ENCODE results near the gene COL23A1.

The COL23A1 gene

DNA sequence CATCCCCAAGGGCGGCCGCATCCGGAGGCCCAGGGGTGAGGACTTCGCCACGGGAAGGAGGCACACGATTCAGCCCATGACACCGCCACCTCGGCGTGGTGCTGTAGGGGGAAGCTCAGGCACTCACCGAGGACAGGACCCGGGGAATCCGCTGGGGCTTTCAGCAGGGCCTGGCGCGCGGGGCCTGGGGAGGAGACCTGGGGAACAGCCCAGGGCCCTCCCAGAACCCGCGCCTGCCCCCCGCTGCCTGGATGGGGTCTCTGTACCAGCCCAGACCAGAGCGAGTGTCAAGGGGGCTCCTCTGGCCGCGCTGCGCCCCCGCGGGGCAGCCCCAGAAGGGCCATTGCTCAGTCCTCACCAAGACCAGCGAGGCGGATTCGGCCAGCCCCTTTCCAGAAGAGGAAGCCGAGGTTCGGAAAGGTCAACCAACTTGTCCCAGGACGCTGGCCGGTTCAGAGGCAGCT is 12.8 kb downstream of the COL23A1 start:
- Histone ChIP-seq H3K4me1 (ENCODE audit: control insufficient read depth, insufficient read depth, low read length) (no peaks in the 10 kb centered on the region), H3K27me3 (ENCODE audit: control insufficient read depth, insufficient read depth, low read length, poor library complexity, severe bottlenecking) (peaks cover 40% of the 10 kb centered on the region), H3K9me3 (ENCODE audit: control insufficient read depth, low read length) (no peaks in the 10 kb centered on the region), H3K27ac (ENCODE audit: insufficient read depth, low read depth, low read length, poor library complexity, severe bottlenecking) (no peak overlapping the region), H3K4me3 (ENCODE audit: insufficient read depth, low read depth, low read length) (peak overlapping the region; percentile 36), H3K36me3 (ENCODE audit: control insufficient read depth, insufficient read depth, low read length) (peaks cover 2% of the 10 kb centered on the region)
- 25 to 27% methylated on average over 31 of the region's 31 CpGs for WGBS, 2 experiments

DNA sequence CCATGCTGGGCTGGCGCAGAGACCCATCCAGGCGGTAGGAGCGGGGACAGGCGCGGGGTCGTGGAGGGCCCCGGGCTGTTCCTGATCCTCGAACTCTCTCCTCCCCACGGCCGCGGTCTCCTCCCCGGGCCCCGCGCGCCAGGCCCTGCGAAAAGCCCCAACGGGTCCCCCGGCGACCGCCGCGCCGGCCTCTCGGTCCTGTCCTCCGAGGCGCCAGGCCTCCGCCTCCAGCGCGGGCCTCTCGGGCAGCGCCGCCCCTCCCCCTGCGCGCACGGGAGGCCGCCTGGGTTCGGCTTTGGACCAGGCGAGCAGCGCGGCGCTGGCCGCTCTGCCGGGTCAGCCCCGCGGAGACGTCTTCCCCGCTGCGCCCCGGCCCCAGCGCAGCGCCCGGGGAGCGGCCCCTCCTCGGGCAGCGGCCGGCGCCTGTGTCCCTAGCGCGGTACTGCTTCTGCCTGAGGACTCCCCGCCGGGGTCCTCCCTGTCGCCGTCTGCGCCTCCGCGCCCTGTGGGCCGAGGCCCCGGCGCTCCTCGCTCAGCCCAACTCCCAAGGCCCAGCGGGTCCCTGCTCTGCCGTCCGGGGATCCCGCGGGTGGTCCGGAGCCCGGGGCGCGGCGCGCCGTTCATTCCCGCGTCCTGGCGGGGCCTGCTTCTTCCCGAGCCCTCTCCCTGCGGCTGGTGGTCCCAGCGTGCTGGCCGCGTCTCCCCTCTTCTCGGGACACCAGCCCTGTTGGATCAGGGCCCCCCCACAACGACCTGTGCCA is 13.4 kb downstream of the COL23A1 start:
- H3K9me3 ChIP-seq (ENCODE audit: control insufficient read depth, low read length), result no peaks in the 10 kb centered on the region
- no peaks in the 10 kb centered on the region for H3K4me1 ChIP-seq (ENCODE audit: control insufficient read depth, insufficient read depth, low read length)
- H3K4me3 ChIP-seq (ENCODE audit: insufficient read depth, low read depth, low read length), result peak overlapping the region; percentile 36
- H3K27ac ChIP-seq (ENCODE audit: insufficient read depth, low read depth, low read length, poor library complexity, severe bottlenecking), result no peak overlapping the region
- peaks cover 40% of the 10 kb centered on the region for H3K27me3 ChIP-seq (ENCODE audit: control insufficient read depth, insufficient read depth, low read length, poor library complexity, severe bottlenecking)
- peaks cover 2% of the 10 kb centered on the region for H3K36me3 ChIP-seq (ENCODE audit: control insufficient read depth, insufficient read depth, low read length)
- 2 to 3% methylated on average over 92 of the region's 92 CpGs for WGBS, 2 experiments

DNA sequence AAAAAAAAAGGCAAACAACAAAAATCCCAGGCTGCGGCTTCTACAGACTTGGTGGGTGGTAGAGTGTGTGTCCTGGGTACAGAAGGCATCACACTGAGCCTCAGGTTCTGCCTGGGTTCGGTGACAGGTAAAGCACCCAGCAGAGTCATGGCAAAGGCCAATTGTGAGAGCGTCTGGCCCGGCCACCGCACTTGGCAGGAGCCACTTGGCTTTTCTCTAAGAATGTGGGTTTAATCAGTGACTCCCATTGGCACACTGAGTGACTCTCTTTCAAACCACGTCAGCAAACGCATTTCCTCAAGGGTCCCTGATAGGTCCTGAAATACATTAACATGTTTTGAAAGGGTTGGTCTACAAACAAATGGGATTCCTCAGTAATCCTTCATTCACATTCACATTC is 17.0 kb downstream of the COL23A1 start:
- Histone ChIP-seq H3K27ac (ENCODE audit: insufficient read depth, low read depth, low read length, poor library complexity, severe bottlenecking) (no peak overlapping the region), H3K4me3 (ENCODE audit: insufficient read depth, low read depth, low read length) (no peak overlapping the region), H3K4me1 (ENCODE audit: control insufficient read depth, insufficient read depth, low read length) (no peaks in the 10 kb centered on the region), H3K27me3 (ENCODE audit: control insufficient read depth, insufficient read depth, low read length, poor library complexity, severe bottlenecking) (peaks cover 36% of the 10 kb centered on the region), H3K9me3 (ENCODE audit: control insufficient read depth, low read length) (no peaks in the 10 kb centered on the region), H3K36me3 (ENCODE audit: control insufficient read depth, insufficient read depth, low read length) (peaks cover 2% of the 10 kb centered on the region)
- 96 to 98% methylated on average over 7 of the region's 7 CpGs for WGBS, 2 experiments

DNA sequence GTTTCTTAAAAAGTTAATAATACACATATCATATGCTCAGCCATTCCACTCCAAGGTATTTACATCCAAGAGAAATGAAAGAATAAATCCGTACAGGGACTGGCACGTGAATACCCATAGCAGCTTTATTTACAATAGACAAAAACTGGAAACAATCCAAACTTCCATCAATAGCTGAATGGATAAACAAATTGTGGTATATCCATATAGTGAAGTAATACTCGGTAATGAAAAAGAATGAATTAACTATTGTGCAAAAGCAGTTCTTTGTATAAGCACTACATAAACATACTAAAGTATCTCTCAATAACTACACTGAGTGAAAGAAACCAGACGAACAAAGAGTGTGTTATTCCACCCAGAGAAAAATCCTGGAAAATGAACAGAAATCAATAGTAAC is 17.6 kb downstream of the COL23A1 start:
- Histone ChIP-seq H3K36me3 (ENCODE audit: control insufficient read depth, insufficient read depth, low read length) (peaks cover 2% of the 10 kb centered on the region), H3K27ac (ENCODE audit: insufficient read depth, low read depth, low read length, poor library complexity, severe bottlenecking) (no peak overlapping the region), H3K4me3 (ENCODE audit: insufficient read depth, low read depth, low read length) (no peak overlapping the region), H3K9me3 (ENCODE audit: control insufficient read depth, low read length) (no peaks in the 10 kb centered on the region), H3K27me3 (ENCODE audit: control insufficient read depth, insufficient read depth, low read length, poor library complexity, severe bottlenecking) (peaks cover 36% of the 10 kb centered on the region), H3K4me1 (ENCODE audit: control insufficient read depth, insufficient read depth, low read length) (no peaks in the 10 kb centered on the region)
- WGBS, 2 experiments, result 82 to 98% methylated on average over 3 of the region's 4 CpGs

DNA sequence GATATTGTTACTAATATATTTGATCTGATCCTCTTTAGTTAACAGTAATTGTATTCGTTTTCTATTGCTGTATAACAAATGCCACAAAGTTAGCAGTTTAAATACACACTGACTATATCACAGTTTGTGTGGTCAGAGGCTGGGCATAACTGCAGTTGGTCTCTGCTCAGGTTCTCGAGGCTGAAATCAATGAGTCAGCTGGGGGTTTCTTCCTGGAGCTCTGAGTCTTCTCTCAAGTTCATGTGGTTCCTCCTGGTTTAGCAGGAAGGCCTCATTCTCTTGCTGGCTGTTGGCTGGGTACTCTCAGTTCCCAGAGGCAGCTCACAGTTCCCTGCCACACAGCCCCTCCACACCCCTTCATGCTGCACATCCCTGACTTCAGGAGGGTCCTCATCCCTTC is 20.7 kb downstream of the COL23A1 start:
- WGBS, 2 experiments, result 90 to 95% methylated on average over 1 to 2 of the region's 2 CpGs
- no peak overlapping the region for H3K27ac ChIP-seq (ENCODE audit: insufficient read depth, low read depth, low read length, poor library complexity, severe bottlenecking)
- H3K4me1 ChIP-seq (ENCODE audit: control insufficient read depth, insufficient read depth, low read length), result peaks cover 6% of the 10 kb centered on the region
- no peaks in the 10 kb centered on the region for H3K9me3 ChIP-seq (ENCODE audit: control insufficient read depth, low read length)
- H3K36me3 ChIP-seq (ENCODE audit: control insufficient read depth, insufficient read depth, low read length), result peaks cover 2% of the 10 kb centered on the region
- peaks cover 5% of the 10 kb centered on the region for H3K27me3 ChIP-seq (ENCODE audit: control insufficient read depth, insufficient read depth, low read length, poor library complexity, severe bottlenecking)
- no peak overlapping the region for H3K4me3 ChIP-seq (ENCODE audit: insufficient read depth, low read depth, low read length)

DNA sequence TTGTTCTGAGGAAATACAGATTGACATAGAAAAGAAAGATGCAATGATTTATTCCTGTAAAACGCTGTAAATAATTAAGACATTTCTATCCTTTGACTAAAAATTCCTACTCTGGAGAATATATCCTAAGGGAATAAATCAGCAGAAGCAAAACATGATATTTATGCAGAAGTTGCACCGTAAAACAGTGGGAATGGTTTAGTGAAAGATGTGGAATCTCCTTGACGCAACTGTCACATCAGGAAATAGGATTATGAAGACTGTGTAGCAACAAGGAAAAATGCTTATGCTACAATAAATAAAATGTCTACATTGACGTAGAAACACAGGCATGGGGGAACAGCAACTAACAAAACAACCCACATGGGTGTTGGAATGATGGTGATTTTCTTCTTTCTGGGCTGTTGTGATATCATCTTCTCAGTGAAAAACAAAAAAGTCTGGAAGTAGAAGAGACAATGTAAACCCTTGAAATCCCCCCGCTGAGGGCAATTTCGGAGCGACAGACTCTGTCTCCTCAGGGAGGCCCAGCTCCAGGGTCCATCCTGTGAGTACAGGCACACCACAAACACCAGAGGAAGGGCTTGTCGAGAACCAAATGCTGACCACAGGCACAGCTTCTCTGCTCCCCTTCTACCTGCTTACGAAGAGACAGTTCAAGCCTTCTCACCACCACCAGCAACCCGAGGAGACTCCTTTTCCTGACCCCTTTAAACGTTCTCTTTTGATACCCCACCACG is 25.2 kb downstream of the COL23A1 start:
- Histone ChIP-seq H3K27ac (ENCODE audit: insufficient read depth, low read depth, low read length, poor library complexity, severe bottlenecking) (no peak overlapping the region), H3K27me3 (ENCODE audit: control insufficient read depth, insufficient read depth, low read length, poor library complexity, severe bottlenecking) (no peaks in the 10 kb centered on the region), H3K9me3 (ENCODE audit: control insufficient read depth, low read length) (no peaks in the 10 kb centered on the region), H3K4me1 (ENCODE audit: control insufficient read depth, insufficient read depth, low read length) (peaks cover 17% of the 10 kb centered on the region), H3K4me3 (ENCODE audit: insufficient read depth, low read depth, low read length) (no peak overlapping the region), H3K36me3 (ENCODE audit: control insufficient read depth, insufficient read depth, low read length) (no peaks in the 10 kb centered on the region)
- 68 to 72% methylated on average over 11 to 12 of the region's 12 CpGs for WGBS, 2 experiments

DNA sequence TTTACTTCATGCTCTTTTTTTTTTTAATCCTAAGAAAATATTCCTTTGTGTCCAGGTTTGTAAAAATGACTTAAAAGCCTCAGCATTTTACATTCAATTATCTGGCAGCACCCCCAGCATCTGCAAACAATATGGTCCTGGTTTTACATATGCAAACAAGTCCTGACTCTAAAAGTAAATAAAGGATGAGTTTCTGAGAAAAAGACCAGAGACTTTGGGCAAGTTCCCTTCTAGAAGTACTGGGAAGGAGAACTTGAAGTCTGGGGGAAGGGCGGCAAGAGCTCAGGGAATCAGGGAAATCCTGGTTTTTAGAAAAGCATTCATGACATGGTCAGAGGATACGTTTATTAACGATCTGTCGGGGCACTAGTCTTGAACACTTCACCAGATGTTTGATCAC is 25.8 kb downstream of the COL23A1 start:
- Histone ChIP-seq H3K27ac (ENCODE audit: insufficient read depth, low read depth, low read length, poor library complexity, severe bottlenecking) (no peak overlapping the region), H3K4me3 (ENCODE audit: insufficient read depth, low read depth, low read length) (no peak overlapping the region), H3K36me3 (ENCODE audit: control insufficient read depth, insufficient read depth, low read length) (no peaks in the 10 kb centered on the region), H3K4me1 (ENCODE audit: control insufficient read depth, insufficient read depth, low read length) (peaks cover 17% of the 10 kb centered on the region), H3K9me3 (ENCODE audit: control insufficient read depth, low read length) (no peaks in the 10 kb centered on the region), H3K27me3 (ENCODE audit: control insufficient read depth, insufficient read depth, low read length, poor library complexity, severe bottlenecking) (no peaks in the 10 kb centered on the region)
- 22 to 25% methylated on average over 4 of the region's 4 CpGs for WGBS, 2 experiments

DNA sequence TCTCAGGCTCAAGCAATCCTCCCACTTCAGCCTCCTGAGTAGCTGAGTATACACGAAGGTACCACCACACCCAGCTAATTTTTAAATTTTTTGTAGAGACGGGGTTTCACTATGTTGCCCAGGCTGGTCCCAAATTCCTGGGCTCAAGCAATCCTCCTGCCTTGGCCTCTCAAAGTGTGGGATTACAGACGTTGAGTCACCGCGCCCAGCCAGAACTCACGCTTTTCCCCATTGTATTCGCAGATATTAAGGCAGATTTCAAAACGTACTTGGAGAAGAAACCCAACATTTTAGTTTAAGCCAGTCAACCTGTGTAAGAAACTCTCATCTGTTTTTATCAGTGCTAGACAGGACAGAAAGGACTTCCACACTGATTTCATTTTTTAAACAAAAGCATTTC is 26.6 kb downstream of the COL23A1 start:
- H3K9me3 ChIP-seq (ENCODE audit: control insufficient read depth, low read length), result no peaks in the 10 kb centered on the region
- no peak overlapping the region for H3K27ac ChIP-seq (ENCODE audit: insufficient read depth, low read depth, low read length, poor library complexity, severe bottlenecking)
- H3K4me3 ChIP-seq (ENCODE audit: insufficient read depth, low read depth, low read length), result no peak overlapping the region
- H3K4me1 ChIP-seq (ENCODE audit: control insufficient read depth, insufficient read depth, low read length), result peaks cover 17% of the 10 kb centered on the region
- H3K36me3 ChIP-seq (ENCODE audit: control insufficient read depth, insufficient read depth, low read length), result no peaks in the 10 kb centered on the region
- H3K27me3 ChIP-seq (ENCODE audit: control insufficient read depth, insufficient read depth, low read length, poor library complexity, severe bottlenecking), result no peaks in the 10 kb centered on the region
- 85 to 88% methylated on average over 8 of the region's 8 CpGs for WGBS, 2 experiments

DNA sequence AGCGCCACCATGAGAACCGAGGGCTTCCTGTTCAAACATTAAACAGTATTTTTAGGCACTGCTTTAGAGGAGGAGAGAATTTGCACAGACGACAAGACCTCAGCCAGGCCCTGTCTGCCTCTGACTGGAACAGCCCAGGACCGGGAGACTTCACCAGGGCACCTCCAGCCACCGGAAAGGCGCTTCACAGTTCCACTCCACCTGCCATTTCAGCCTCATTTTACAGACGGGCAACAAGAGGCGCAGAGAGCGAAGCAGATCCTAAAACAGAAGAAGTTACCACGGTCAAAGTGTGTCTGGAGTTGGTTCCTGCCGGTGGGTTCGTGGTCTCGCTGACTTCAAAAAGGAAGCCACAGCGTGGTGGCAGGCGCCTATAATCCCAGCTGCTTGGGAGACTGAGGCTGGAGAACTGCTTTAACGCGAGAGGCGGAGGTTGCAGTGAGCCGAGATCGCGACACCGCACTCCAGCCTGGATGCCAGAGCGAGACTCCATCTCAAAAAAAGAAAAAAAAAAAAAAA is 28.4 kb downstream of the COL23A1 start:
- Histone ChIP-seq H3K36me3 (ENCODE audit: control insufficient read depth, insufficient read depth, low read length) (no peaks in the 10 kb centered on the region), H3K4me3 (ENCODE audit: insufficient read depth, low read depth, low read length) (no peak overlapping the region), H3K4me1 (ENCODE audit: control insufficient read depth, insufficient read depth, low read length) (peaks cover 17% of the 10 kb centered on the region), H3K27me3 (ENCODE audit: control insufficient read depth, insufficient read depth, low read length, poor library complexity, severe bottlenecking) (peaks cover 4% of the 10 kb centered on the region), H3K27ac (ENCODE audit: insufficient read depth, low read depth, low read length, poor library complexity, severe bottlenecking) (no peak overlapping the region), H3K9me3 (ENCODE audit: control insufficient read depth, low read length) (no peaks in the 10 kb centered on the region)
- 88 to 91% methylated on average over 23 of the region's 23 CpGs for WGBS, 2 experiments

DNA sequence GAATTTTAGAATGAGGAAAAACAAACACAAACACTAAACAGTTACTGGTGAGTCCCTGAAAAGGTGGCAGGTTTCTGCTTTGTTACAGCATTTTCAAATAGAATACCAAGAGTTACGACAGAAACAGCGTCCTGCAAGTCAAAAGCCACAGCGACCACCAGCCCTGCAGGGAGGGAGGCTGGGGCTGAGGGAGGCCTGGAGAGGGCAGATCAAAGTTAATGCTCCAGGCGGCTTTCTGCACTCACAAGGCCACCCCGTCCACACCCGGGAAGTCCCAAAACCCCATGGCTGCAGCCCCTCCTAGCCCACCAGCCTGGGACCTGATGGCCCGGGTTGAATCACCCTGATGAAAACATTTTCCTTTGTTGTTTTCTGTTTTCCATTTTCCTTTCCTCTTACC is 29.3 kb downstream of the COL23A1 start:
- Histone ChIP-seq H3K36me3 (ENCODE audit: control insufficient read depth, insufficient read depth, low read length) (no peaks in the 10 kb centered on the region), H3K27me3 (ENCODE audit: control insufficient read depth, insufficient read depth, low read length, poor library complexity, severe bottlenecking) (peaks cover 4% of the 10 kb centered on the region), H3K4me3 (ENCODE audit: insufficient read depth, low read depth, low read length) (no peak overlapping the region), H3K9me3 (ENCODE audit: control insufficient read depth, low read length) (no peaks in the 10 kb centered on the region), H3K27ac (ENCODE audit: insufficient read depth, low read depth, low read length, poor library complexity, severe bottlenecking) (no peak overlapping the region), H3K4me1 (ENCODE audit: control insufficient read depth, insufficient read depth, low read length) (peaks cover 17% of the 10 kb centered on the region)
- 28 to 32% methylated on average over 7 of the region's 7 CpGs for WGBS, 2 experiments

Data from ectodermal cell (in vitro differentiated cells).